NOMO-1 treated with dmso at 0.1 percent for 144 hours (cell line): ENCODE results near the gene SYNGAP1.
"Not testable (repeated sequence)": the region's sequence is repeated elsewhere in the genome, so short reads cannot be mapped to it uniquely, and the experiment has no call there.

Experiments used
- DNase-seq: peaks from one replicate; lab custom pipeline; 2025; ENCODE audit not compliant: unreplicated experiment; lab: John Stamatoyannopoulos, UW

SYNGAP1 gene

GRCh38 chr6:33419580-33420490, at the start of gene SYNGAP1:
Gene SYNGAP1 (plus strand): TSS chr6:33420065. CDS start chr6:33420265, 200 bp downstream.
- DNase-seq: no peak

- DNase-seq: not testable (repeated sequence)
These were observed 48.0 kb upstream of the SYNGAP1 start for GRCh38 chr6:33371901-33372300.

GRCh38 chr6:33372526-33373123, 47.2 kb upstream of the SYNGAP1 start:
- no peak for DNase-seq

- no peak for DNase-seq
These were observed 45.6 kb upstream of the SYNGAP1 start for GRCh38 chr6:33373960-33374910.

GRCh38 chr6:33375143-33375671, 44.7 kb upstream of the SYNGAP1 start:
- DNase-seq: peak; percentile 34

GRCh38 chr6:33377171-33377570, 42.7 kb upstream of the SYNGAP1 start:
- DNase-seq: no peak

GRCh38 chr6:33379184-33379583, 40.7 kb upstream of the SYNGAP1 start:
- not testable (repeated sequence) for DNase-seq

- no peak for DNase-seq
These were observed 39.4 kb upstream of the SYNGAP1 start for GRCh38 chr6:33380272-33380981.

- no peak for DNase-seq
These were observed 36.3 kb upstream of the SYNGAP1 start for GRCh38 chr6:33383427-33384185.

GRCh38 chr6:33384581-33385020, 35.3 kb upstream of the SYNGAP1 start:
- DNase-seq: no peak

- DNase-seq: no peak
These were observed 29.7 kb upstream of the SYNGAP1 start for GRCh38 chr6:33390173-33390572.

GRCh38 chr6:33390767-33391277, 29.0 kb upstream of the SYNGAP1 start:
- no peak for DNase-seq

- DNase-seq: peak; percentile 100
These were observed 28.5 kb upstream of the SYNGAP1 start, which contains the start of gene KIFC1 for GRCh38 chr6:33391278-33391921. Gene KIFC1 (plus strand): TSS chr6:33391823. CDS start chr6:33391986, 163 bp downstream.

- no peak for DNase-seq
These were observed 27.8 kb upstream of the SYNGAP1 start for GRCh38 chr6:33391922-33392594.

GRCh38 chr6:33392595-33392948, 27.3 kb upstream of the SYNGAP1 start:
- DNase-seq: no peak

- DNase-seq: no peak
These were observed 26.9 kb upstream of the SYNGAP1 start for GRCh38 chr6:33392979-33393378.

- DNase-seq: no peak
These were observed 22.3 kb upstream of the SYNGAP1 start for GRCh38 chr6:33397541-33397940.

GRCh38 chr6:33398601-33399000, 21.3 kb upstream of the SYNGAP1 start:
- DNase-seq: not testable (repeated sequence)
